C4-2B (cell line): ENCODE measurements around the gene WDR74.

ENCODE experiments used
- H3K27ac ChIP-seq: fragments of 450-650 bp; 2 replicates; pipeline ENCODE4 v1.5.1; 2017
- CTCF ChIP-seq: fragments of 450-650 bp; conservative IDR thresholded peaks from 2 replicates; pipeline ENCODE4 v1.5.1; 2017; ENCODE audit warnings: mild to moderate bottlenecking
- ZFX ChIP-seq: fragments of 450-650 bp; IDR thresholded peaks from 2 replicates; pipeline ENCODE4 v1.6.1; 2017

WDR74 gene

GRCh38 chr11:62839050-62839945 lies at the start of gene WDR74:
Gene WDR74, minus strand, starts transcription at chr11:62839590. Its CDS starts 20 bp downstream, at chr11:62839570.
- peak; percentile 24; the same call in 1 of the 2 replicates for TF ChIP-seq ZFX
- TF ChIP-seq CTCF = no peak
- H3K27ac ChIP-seq = peak within 1 kb of the TSS; percentile 87

GRCh38 chr11:62889126-62889483 lies 49.7 kb upstream of the WDR74 start:
- H3K27ac ChIP-seq = no peak overlapping the region
- no peak for TF ChIP-seq CTCF
- TF ChIP-seq ZFX = no peak

- TF ChIP-seq CTCF (no peak), ZFX (no peak)
- no peak overlapping the region for H3K27ac ChIP-seq
Measured at GRCh38 chr11:62888406-62888805, 49.0 kb upstream of the WDR74 start.

GRCh38 chr11:62885137-62885750 lies 45.9 kb upstream of the WDR74 start:
- TF ChIP-seq ZFX (no peak), CTCF (no peak)
- peak overlapping the region; percentile 7; the same call in 1 of the 2 replicates for H3K27ac ChIP-seq

GRCh38 chr11:62883673-62884072 lies 44.3 kb upstream of the WDR74 start:
- H3K27ac ChIP-seq = peak overlapping the region; percentile 91; the same call in 1 of the 2 replicates
- TF ChIP-seq ZFX (no peak), CTCF (no peak)

GRCh38 chr11:62882788-62883501 lies 43.6 kb upstream of the WDR74 start:
- TF ChIP-seq CTCF (no peak), ZFX (no peak)
- H3K27ac ChIP-seq = peak overlapping the region; percentile 91

GRCh38 chr11:62882431-62882749 lies 43.0 kb upstream of the WDR74 start:
- H3K27ac ChIP-seq = peak overlapping the region; percentile 91
- TF ChIP-seq CTCF (no peak), ZFX (no peak)
